Epithelial cell of esophagus (primary cell): ENCODE results near the gene AKNA.
"Not testable (repeated sequence)": the region's sequence is repeated elsewhere in the genome, so short reads cannot be mapped to it uniquely, and the experiment has no call there.

ENCODE experiments used
- DNase-seq: peaks from one replicate; pipeline ENCODE4 v3.0.0; 2010; ENCODE audit warnings: low read depth
- H3K4me3 ChIP-seq: 2 replicates; pipeline ENCODE4 v1.5.1; 2011; ENCODE audit warnings: mild to moderate bottlenecking, low read length, control low read depth
- CTCF ChIP-seq: IDR thresholded peaks from 2 replicates; pipeline ENCODE4 v1.5.1; 2011; ENCODE audit warnings: low read depth, mild to moderate bottlenecking, low read length, control low read depth, inconsistent platforms; ENCODE audit not compliant: insufficient read depth; ENCODE audit errors: missing control alignments

The AKNA gene

GRCh38 chr9:114324492-114324891 lies 63.3 kb downstream of the AKNA start:
- no peak overlapping the region for H3K4me3 ChIP-seq
- no peak for TF ChIP-seq CTCF
- DNase-seq = no peak

- not testable (repeated sequence) for DNase-seq, H3K4me3 ChIP-seq
Observed at GRCh38 chr9:114323849-114324248, 63.9 kb downstream of the AKNA start.

GRCh38 chr9:114322831-114323531 lies 64.8 kb downstream of the AKNA start, which contains the start of gene ORM1:
Gene ORM1 (plus strand): TSS chr9:114323098. CDS start chr9:114323134, 36 bp downstream.
- not testable (repeated sequence) for DNase-seq

GRCh38 chr9:114322160-114322818 lies 65.5 kb downstream of the AKNA start:
- not testable (repeated sequence) for H3K4me3 ChIP-seq, DNase-seq

More at GRCh38 chr9:114322831-114323531, 64.8 kb downstream of the AKNA start, which contains the start of gene ORM1:
- H3K4me3 ChIP-seq = not testable (repeated sequence)

- H3K4me3 ChIP-seq = no peak overlapping the region
- TF ChIP-seq CTCF = no peak
- no peak for DNase-seq
Observed at GRCh38 chr9:114321759-114322158, 66.0 kb downstream of the AKNA start.

- H3K4me3 ChIP-seq = not testable (repeated sequence)
- peak; percentile 83 for DNase-seq
Observed at GRCh38 chr9:114320710-114321109, 67.1 kb downstream of the AKNA start.

GRCh38 chr9:114319147-114319546 lies 68.6 kb downstream of the AKNA start:
- no peak for TF ChIP-seq CTCF
- no peak overlapping the region for H3K4me3 ChIP-seq
- no peak for DNase-seq

- no peak for DNase-seq
- no peak overlapping the region for H3K4me3 ChIP-seq
- TF ChIP-seq CTCF = no peak
Observed at GRCh38 chr9:114318416-114318815, 69.4 kb downstream of the AKNA start.

GRCh38 chr9:114317665-114318357 lies 70.0 kb downstream of the AKNA start:
- no peak for TF ChIP-seq CTCF
- no peak overlapping the region for H3K4me3 ChIP-seq
- DNase-seq = peak; percentile 34
